H1 (cell line): ENCODE measurements around the gene CLDN3. TPM values are rescaled to one million over a fixed set of nuclear protein-coding genes. Genes with fewer than 3 reads are reported as not detected.

Experiments
- ASH2L ChIP-seq: fragments of 200-600, 300-600 bp; sonication (generic); IDR thresholded peaks from one replicate; pipeline ENCODE4 v1.7.1; 2017; ENCODE audit warnings: low read length
- CBX5 ChIP-seq: fragments of 300-800, 300-1000 bp; sonication (generic); IDR thresholded peaks from 2 replicates; pipeline ENCODE4 v1.7.1; 2016; ENCODE audit warnings: antibody characterized with exemption, low read length, low read depth
- CBX8 ChIP-seq: fragments of 300-800, 300-1000 bp; sonication (generic); IDR thresholded peaks from 2 replicates; pipeline ENCODE4 v1.7.1; 2016; ENCODE audit warnings: low read depth, low read length, borderline replicate concordance
- EGR1 ChIP-seq: IDR thresholded peaks from 2 replicates; pipeline ENCODE4 v1.6.1; 2011; ENCODE audit warnings: low read depth, low read length, borderline replicate concordance
- HDAC2 ChIP-seq, 2 experiments: fragments of 300-600 bp in 1 of 2; sonication (generic) in 1 of 2; IDR thresholded peaks; 2 replicates each; pipeline ENCODE4 v1.6.1; 2011 to 2012; ENCODE audit warnings: low read depth in 2 of 2, low read length in 2 of 2, mild to moderate bottlenecking in 2 of 2, moderate library complexity in 2 of 2, borderline replicate concordance in 1 of 2, inconsistent platforms in 1 of 2
- KDM5A ChIP-seq: fragments of 200-600 bp; IDR thresholded peaks from 2 replicates; pipeline ENCODE4 v1.7.1; 2012; ENCODE audit warnings: mild to moderate bottlenecking, low read length, inconsistent platforms, mixed read lengths
- POU5F1 ChIP-seq: IDR thresholded peaks from 2 replicates; pipeline ENCODE4 v1.6.1; 2011; ENCODE audit warnings: low read depth, mild to moderate bottlenecking, low read length, moderate library complexity
- RAD21 ChIP-seq, 2 experiments: IDR thresholded peaks in 1 of 2; conservative IDR thresholded peaks in 1 of 2; 2 replicates each; pipeline ENCODE4 v1.6.1; 2011; ENCODE audit warnings: low read depth in 2 of 2, low read length in 2 of 2, improper control_type of control experiment in 1 of 2, inconsistent platforms in 1 of 2, mild to moderate bottlenecking in 1 of 2, moderate library complexity in 1 of 2
- RBBP5 ChIP-seq: IDR thresholded peaks from 2 replicates; pipeline ENCODE4 v1.7.1; 2012; ENCODE audit warnings: low read depth, mild to moderate bottlenecking, inconsistent platforms, low read length, moderate library complexity, borderline replicate concordance
- RXRA ChIP-seq: IDR thresholded peaks from 2 replicates; pipeline ENCODE4 v1.6.1; 2011; ENCODE audit warnings: low read depth, mild to moderate bottlenecking, low read length, moderate library complexity; ENCODE audit not compliant: insufficient read depth
- SP1 ChIP-seq: IDR thresholded peaks from 2 replicates; pipeline ENCODE4 v1.6.1; 2011; ENCODE audit warnings: low read depth, low read length
- TEAD4 ChIP-seq: IDR thresholded peaks from 2 replicates; pipeline ENCODE4 v1.6.1; 2012; ENCODE audit warnings: low read depth, low read length, inconsistent platforms, mixed read lengths
- YY1 ChIP-seq: IDR thresholded peaks from 2 replicates; pipeline ENCODE4 v1.6.1; 2011; ENCODE audit warnings: low read depth, mild to moderate bottlenecking, low read length
- polyA plus RNA-seq, 7 experiments: library from polyadenylated mRNA; depleted of rRNA in 3 of 7; stranded (reverse) in 5 of 7; unstranded in 2 of 7; fragments of >200 nt in 5 of 7; fragments of 200-250 nt in 2 of 7; gene quantifications; 1 replicate in 5 of 7; 2 replicates in 1 of 7; 4 replicates in 1 of 7; pipeline versions ENCODE4 v1.2.1 to v1.2.3, GENCODE V29; 2011 to 2013; ENCODE audit warnings: missing spikeins in 2 of 7, mixed read lengths in 2 of 7
- total RNA-seq: library from RNA; stranded (reverse); fragmentation: NEBNext Ultra II Directional; extraction: Animal tissue kit (Norgen Biotek cat#: 25700); gene quantifications from 2 replicates; pipeline ENCODE4 v1.2.1, GENCODE V29; 2021
- TF ChIP-seq, protein P1 (sequence below): IDR thresholded peaks from 2 replicates; pipeline ENCODE4 v1.6.1; 2012; ENCODE audit warnings: inconsistent platforms
- TF ChIP-seq, protein P2 (sequence below): IDR thresholded peaks from 2 replicates; pipeline ENCODE4 v1.6.1; 2012; ENCODE audit warnings: low read length, inconsistent platforms
- TF ChIP-seq, protein P3 (sequence below): IDR thresholded peaks from 2 replicates; pipeline ENCODE4 v1.6.1; 2011; ENCODE audit warnings: low read depth, mild to moderate bottlenecking, low read length; ENCODE audit not compliant: insufficient read depth
- TF ChIP-seq, protein P4 (sequence below), 3 experiments: IDR thresholded peaks; 1 replicate in 2 of 3; 2 replicates in 1 of 3; pipeline versions ENCODE4 v1.5.1 to v1.6.1; 2011; ENCODE audit warnings: low read length in 3 of 3, mild to moderate bottlenecking in 3 of 3, inconsistent platforms in 2 of 3, low read depth in 1 of 3, moderate library complexity in 1 of 3; ENCODE audit not compliant: insufficient read depth in 1 of 3; ENCODE audit errors: control extremely low read depth in 1 of 3

The CLDN3 gene
- total and polyA plus RNA-seq, 2 of the 8 experiments (the other 6 are each of a cell fraction or from before 2014, with no cell fraction given): 19.1 to 65.2 TPM

DNA sequence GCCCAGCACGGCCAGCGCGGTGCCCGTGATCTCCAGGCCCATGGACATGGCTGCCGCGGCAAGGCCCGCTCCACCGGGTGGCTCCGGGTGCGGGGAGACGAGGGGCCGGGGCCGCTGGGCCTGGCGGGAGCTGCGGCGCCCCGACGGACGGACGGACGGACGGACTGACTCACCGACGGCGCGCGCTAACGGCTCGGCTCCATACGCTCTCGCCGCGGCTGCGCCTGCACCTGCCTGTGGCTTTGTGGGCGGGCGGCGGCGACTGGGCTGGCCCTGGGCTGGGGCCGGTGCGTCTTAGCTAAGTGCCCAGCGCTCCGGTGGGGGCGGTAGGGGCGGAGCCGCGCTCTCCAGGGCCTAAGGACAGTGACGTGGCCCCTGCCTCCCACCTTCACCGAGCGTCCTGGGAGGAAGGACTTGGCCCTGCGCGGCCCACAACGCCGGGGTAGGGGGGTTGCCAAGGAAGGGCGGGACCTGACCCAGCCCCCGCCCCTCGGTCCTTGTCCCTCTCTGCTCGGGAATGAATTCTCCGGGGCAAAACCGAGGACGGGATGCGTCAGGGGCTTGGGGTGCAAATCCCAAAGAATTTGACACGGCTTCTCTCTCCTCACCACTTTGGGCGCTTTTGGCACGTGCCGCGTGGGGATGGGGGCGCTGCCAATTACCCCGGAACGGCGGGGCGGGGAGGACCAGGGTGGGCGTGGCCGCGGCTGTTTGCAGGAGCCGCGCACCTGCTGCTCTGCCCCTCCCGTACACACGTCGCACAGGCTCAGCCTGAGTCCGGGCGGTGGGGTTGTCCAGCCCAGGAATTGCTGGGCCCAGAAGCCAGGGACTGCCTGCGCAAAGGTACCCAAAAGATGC, at the start of gene CLDN3 (continued):
- TF ChIP-seq, protein P1, sequence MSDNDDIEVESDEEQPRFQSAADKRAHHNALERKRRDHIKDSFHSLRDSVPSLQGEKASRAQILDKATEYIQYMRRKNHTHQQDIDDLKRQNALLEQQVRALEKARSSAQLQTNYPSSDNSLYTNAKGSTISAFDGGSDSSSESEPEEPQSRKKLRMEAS: peak; percentile 57; the same call in 1 of the 2 replicates
- TF ChIP-seq, protein P2, sequence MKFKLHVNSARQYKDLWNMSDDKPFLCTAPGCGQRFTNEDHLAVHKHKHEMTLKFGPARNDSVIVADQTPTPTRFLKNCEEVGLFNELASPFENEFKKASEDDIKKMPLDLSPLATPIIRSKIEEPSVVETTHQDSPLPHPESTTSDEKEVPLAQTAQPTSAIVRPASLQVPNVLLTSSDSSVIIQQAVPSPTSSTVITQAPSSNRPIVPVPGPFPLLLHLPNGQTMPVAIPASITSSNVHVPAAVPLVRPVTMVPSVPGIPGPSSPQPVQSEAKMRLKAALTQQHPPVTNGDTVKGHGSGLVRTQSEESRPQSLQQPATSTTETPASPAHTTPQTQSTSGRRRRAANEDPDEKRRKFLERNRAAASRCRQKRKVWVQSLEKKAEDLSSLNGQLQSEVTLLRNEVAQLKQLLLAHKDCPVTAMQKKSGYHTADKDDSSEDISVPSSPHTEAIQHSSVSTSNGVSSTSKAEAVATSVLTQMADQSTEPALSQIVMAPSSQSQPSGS: no peak
- TF ChIP-seq, protein P3, sequence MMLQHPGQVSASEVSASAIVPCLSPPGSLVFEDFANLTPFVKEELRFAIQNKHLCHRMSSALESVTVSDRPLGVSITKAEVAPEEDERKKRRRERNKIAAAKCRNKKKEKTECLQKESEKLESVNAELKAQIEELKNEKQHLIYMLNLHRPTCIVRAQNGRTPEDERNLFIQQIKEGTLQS: no peak
- no peak for TF ChIP-seq RXRA
- TF ChIP-seq POU5F1: no peak
- TF ChIP-seq, protein P4, sequence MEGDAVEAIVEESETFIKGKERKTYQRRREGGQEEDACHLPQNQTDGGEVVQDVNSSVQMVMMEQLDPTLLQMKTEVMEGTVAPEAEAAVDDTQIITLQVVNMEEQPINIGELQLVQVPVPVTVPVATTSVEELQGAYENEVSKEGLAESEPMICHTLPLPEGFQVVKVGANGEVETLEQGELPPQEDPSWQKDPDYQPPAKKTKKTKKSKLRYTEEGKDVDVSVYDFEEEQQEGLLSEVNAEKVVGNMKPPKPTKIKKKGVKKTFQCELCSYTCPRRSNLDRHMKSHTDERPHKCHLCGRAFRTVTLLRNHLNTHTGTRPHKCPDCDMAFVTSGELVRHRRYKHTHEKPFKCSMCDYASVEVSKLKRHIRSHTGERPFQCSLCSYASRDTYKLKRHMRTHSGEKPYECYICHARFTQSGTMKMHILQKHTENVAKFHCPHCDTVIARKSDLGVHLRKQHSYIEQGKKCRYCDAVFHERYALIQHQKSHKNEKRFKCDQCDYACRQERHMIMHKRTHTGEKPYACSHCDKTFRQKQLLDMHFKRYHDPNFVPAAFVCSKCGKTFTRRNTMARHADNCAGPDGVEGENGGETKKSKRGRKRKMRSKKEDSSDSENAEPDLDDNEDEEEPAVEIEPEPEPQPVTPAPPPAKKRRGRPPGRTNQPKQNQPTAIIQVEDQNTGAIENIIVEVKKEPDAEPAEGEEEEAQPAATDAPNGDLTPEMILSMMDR (IDR thresholded peaks at IDR 0.05; ENCODE audit: control extremely low read depth in 1 of 3, insufficient read depth in 1 of 3, low read depth in 1 of 3, low read length in 3 of 3): no peak
- peak; percentile 54; the same call in 1 of the 2 replicates for TF ChIP-seq YY1
- peak; percentile 43; the same call in 1 of the 2 replicates for TF ChIP-seq SP1
- TF ChIP-seq CBX8: no peak
- TF ChIP-seq KDM5A: no peak
- peak; percentile 86; the same call in 1 of the 2 replicates for TF ChIP-seq RBBP5
- TF ChIP-seq CBX5: no peak
- TF ChIP-seq EGR1: no peak; the same call in 1 of the 2 replicates
- TF ChIP-seq TEAD4: no peak
- TF ChIP-seq ASH2L: peak; percentile 74
- no peak for TF ChIP-seq RAD21 (IDR thresholded peaks at IDR 0.05 in 1 of 2, conservative IDR thresholded peaks at IDR 0.05 in 1 of 2; ENCODE audit: low read depth in 2 of 2, low read length in 2 of 2)
- 0 out of 4 replicates have a peak, but pooled peaks of 1 of the 2 experiments have one; percentile 6 for TF ChIP-seq HDAC2 (IDR thresholded peaks at IDR 0.05; ENCODE audit: borderline replicate concordance in 1 of 2, low read depth in 2 of 2, low read length in 2 of 2)
